Inflammatory macrophage (primary cell): ENCODE results near the gene ZNF263.
A peak's percentile ranks its signal among the peaks of the same experiment; 100 is the strongest.
"Not testable (repeated sequence)": the region's sequence is repeated elsewhere in the genome, so short reads cannot be mapped to it uniquely, and the experiment has no call there.

Experiments
- DNase-seq, 2 donors: peaks; one replicate each; pipeline ENCODE4 v3.0.0-alpha.2; 2020 to 2022

Gene ZNF263

GRCh38 chr16:3268294-3268693 is 15.0 kb upstream of the ZNF263 start:
- DNase-seq, result no peak

DNA sequence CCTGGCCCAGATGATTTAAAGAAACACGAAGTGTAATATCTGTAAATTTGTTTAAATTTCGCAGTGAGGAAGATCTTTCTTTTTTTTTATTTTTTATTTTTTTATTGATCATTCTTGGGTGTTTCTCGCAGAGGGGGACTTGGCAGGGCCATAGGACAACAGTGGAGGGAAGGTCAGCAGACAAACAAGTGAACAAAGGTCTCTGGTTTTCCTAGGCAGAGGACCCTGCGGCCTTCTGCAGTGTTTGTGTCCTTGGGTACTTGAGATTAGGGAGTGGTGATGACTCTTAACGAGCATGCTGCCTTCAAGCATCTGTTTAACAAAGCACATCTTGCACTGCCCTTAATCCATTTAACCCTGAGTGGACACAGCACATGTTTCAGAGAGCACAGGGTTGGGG is 12.6 kb upstream of the ZNF263 start:
- not testable (repeated sequence) for DNase-seq

- DNase-seq, result not testable (repeated sequence)
Observed at GRCh38 chr16:3271281-3271680, 12.0 kb upstream of the ZNF263 start.

DNA sequence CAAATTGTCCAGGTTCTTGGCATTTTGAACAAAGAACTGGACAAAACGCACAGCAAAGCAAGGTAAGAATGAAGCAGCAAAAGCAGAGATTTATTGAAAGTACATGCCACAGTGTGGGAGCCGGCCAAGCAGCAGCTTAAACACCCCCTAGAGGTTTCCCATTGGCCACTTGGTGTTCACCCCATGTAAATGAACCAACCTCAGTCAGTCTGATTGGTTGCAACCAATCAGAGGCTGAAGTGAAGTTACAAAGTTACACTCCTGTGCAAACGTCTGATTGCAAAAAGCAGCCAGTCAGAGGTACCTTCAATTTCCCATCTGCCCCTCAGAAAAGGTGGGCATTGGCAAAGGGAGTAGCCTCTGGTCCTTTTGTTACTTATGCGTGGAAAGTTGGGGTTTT is 8.8 kb upstream of the ZNF263 start:
- DNase-seq, result no peak

- no peak for DNase-seq
Observed at GRCh38 chr16:3274947-3275346, 8.3 kb upstream of the ZNF263 start.

- DNase-seq, result no peak
Observed at GRCh38 chr16:3276679-3277078, 6.6 kb upstream of the ZNF263 start.

DNA sequence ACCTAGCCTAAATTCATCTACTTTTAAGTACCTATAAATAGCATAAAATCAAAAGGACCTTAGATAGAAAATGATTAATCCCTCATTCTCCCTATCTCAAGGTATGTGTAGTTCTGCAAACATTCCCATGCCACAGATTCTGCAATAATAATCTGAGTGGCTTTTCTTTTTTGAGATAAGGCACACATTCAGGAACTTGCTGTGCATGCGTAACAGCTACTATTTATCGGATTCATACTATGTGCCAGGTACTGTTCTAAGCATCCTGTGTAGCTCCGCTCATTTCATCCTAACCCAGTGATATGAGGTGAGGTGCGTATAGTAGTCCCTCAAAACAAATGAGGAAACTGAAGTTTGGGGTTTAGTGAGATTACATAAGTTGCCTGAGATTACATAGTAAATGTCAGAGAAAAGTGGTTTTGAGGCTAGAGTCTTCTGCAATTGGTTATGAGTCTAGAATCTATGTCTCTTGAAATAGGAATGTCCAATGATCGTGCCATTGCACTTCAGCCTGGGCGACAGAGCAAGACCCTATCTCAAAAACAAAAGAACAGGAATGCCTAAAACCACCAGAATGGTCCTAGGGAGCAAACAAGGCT is 2.0 kb upstream of the ZNF263 start:
- peak in 1 of 2 donors; percentile 46 for DNase-seq

DNA sequence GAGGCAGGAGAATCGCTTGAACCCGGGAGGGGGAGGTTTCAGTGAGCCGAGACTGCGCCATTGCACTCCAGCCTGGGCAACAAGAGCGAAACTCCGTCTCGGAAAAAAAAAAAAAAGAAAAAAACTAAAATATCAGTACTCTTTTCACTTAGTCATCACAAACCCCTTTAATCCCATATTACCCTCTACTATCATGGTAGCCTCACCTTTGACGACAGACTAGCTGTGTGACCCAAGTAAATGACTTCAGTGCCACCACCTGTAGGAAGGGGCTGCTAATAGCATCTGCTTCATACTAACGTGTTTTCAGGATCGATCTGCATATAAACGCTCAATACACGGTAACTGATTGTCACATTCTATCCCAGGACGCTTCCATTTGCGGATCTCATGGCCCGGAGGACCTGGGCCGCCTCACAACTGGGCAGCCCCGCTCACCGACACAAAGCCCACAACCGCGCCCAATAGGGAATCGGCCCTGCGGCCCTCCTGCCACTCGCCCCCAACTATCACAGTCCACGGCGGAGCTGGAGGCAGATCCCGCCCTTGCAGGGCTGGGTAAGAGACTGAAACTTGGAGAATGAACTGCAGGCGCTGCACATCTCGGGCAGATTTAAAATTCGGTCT is 1.1 kb upstream of the ZNF263 start:
- DNase-seq, result no peak

DNA sequence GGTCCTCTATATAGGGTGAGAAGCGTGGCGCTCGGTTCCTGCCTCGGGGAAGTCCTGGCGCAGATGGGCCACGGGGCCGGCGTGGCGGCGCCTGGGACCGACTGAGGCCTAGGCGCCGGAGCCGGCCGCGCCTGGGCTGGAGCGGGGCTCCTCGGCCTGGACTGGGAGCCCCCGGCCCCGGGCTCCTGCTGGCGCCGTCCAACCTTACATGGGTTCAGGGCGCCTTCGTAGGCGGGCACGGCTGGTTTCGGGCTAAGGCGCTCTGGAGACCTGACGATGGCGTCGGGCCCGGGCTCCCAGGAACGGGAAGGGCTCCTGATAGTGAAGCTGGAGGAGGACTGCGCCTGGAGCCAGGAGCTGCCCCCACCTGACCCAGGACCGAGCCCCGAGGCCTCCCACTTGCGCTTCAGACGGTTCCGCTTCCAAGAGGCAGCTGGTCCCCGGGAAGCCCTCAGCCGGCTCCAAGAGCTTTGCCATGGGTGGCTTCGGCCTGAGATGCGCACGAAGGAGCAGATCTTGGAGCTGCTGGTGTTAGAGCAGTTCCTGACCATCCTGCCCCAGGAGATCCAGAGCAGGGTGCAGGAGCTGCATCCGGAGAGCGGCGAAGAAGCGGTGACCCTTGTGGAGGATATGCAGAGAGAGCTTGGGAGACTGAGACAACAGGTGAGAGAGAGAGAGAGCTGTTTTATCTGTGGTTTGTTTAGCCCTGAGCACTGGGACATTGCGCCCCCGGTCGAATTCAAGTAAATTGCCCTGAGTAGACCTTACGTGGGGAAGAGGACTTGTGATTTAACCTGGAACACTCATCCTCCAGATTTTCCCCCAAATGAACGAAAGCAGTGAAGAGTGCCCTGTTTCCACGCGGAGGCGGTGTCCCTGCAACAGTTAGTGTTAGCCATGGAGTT is 504 bp downstream of the ZNF263 start:
- DNase-seq, result peak; percentile 51 to 72

GRCh38 chr16:3285131-3285530 is 1.8 kb downstream of the ZNF263 start:
- DNase-seq, result no peak

DNA sequence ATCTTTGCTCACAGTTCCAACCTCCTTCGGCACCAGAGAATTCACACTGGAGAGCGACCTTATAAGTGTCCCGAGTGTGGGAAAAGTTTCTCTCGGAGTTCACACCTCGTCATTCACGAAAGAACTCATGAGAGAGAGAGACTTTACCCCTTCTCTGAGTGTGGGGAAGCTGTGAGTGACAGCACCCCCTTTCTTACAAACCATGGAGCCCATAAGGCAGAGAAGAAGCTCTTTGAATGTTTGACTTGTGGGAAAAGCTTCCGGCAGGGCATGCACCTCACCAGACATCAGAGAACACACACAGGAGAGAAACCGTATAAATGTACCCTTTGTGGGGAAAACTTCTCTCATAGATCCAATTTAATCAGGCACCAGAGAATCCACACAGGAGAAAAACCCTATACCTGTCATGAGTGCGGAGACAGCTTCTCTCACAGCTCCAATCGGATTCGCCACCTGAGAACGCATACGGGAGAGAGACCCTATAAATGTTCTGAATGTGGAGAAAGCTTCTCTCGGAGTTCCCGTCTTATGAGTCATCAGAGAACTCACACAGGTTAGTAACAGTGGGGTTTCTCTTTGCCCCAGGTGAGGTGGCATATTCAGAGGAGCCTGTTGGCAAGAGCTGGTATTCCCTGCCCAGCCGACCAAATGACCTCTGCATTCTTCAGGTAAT is 6.8 kb downstream of the ZNF263 start:
- DNase-seq, result no peak

GRCh38 chr16:3292604-3293003 is 9.3 kb downstream of the ZNF263 start:
- no peak for DNase-seq

DNA sequence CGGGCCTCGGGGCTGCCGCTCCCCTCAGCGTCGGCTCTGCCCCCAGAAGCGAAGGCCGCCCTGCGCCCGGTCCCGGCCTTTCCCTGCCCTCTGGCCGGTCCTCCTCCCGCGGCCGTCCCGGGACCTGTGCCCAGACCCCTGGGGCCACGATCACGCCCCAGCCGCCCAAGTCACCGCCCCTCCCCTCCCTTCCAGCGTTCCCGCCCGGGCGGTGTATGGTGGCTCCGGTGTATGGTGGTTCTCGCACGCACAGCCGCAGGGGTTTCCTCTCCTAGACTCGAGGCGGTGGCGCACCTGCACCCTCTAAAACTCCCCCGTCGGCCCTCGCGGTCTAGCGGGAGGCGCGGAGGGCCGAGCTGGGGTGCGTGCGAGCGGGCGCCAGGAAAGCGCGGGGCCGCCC is 11.9 kb downstream of the ZNF263 start:
- DNase-seq, result no peak

DNA sequence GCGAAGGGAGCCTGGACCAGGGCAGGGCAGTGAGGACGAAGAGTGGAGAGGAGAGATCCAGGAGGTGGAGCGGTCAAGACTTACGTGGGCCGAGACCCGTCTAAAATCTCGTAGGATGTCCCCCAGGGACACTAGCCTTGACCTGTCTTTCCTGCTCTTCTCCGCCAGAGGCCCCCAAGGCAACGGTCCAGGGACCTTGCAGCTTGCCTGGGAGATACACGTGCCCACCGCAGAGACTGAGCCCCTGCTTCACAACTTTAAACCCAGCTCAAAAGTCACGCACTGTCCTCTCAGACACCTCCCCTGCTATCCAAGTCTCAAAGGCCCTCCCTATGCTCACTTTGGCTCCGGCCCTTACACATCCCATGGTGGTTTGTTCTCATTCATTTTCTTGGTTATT is 12.5 kb downstream of the ZNF263 start:
- no peak for DNase-seq

DNA sequence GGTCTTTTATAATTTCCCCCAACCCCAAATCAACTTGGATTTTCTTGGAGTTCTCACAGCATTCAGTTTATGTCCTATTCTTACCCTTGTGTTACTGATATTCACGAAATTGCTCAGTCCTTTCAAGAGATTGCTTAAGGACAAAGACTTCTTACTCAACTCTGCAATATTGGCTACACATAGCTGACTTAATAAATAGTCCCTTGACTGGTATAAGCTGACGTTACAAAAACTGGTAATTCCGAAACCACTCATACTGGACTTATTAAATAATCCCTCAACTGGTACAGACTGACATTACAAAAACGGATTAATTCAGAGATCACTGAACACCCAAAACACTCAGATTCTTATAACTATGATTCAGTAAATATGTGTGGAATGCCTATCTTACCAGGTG is 21.1 kb downstream of the ZNF263 start:
- no peak for DNase-seq

DNA sequence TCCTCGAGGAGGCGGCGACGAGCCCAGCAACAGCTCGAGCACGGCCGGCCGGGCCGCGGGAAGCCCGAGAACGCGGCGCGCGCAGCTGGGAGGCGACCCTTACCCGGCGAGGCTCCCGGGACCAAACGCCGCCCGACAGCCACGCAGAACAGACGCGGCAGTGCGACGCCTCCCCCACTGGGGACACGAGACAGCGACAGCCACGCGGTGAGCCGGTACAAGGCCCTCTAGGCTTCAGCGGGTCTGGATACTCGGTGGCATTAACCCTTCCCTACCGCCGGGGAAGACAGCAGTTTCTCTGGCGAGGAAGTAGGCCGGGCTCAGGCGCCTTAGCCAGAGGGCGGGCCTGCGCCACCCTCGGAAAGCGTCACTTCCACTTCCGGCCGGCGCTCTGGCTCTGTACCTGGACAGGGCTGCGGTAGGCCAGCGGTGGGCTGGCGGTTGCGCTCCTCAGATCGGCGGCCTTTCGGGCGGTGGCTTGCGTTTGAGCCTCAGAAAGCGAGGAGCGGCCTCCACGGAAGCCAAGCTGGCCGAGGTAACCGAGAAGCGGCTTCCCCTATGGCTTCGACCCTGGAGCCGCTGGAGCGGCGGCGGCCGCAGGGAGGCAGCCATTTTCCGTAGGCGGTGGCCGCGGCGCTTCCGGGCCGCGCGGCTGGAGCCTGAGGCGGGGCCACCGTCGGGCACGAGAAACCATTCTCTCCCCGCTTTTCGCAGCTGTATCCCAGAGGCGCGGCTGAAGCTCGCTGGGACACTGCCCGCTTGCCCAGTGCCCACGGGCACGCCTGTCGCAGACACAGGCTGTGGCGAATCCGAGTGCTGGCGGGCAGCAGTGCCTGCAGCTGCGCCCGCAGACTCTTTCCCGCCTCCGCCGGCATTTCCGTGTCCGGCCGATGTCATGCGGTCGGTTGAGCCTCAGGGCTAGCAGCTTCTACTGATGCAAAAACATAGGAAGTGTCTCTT is 22.1 kb downstream of the ZNF263 start, which contains the start of the genes TIGD7 and ZNF75A:
TIGD7 (minus strand) TSS at position 322 of the 960 bp plus-strand sequence. CDS start 4,816 bp downstream, outside the sequence.
ZNF75A (plus strand) TSS at position 389 of the 960 bp plus-strand sequence. CDS start 2,932 bp downstream, outside the sequence.
- DNase-seq, result peak; percentile 89 to 92

DNA sequence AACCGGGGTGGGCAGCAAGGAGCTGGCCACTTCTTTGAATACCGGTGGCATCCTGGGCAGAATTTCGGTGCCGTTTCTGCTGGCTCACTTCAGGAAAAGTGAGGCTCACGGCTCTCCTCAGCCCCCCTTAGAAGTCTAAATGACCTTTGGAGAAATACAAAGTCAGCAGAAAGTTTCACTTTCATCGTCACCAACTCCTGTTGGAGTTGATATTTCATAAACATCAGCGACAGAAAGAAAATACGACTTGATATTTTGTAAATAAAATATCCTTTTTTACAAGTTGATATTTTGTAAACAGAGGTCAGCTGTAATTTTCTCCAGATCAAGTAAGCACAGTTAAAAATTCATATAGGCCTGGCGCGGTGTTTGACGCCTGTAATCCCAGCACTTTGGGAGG is 22.8 kb downstream of the ZNF263 start:
- DNase-seq, result no peak

GRCh38 chr16:3311496-3311895 is 28.2 kb downstream of the ZNF263 start:
- DNase-seq, result no peak

DNA sequence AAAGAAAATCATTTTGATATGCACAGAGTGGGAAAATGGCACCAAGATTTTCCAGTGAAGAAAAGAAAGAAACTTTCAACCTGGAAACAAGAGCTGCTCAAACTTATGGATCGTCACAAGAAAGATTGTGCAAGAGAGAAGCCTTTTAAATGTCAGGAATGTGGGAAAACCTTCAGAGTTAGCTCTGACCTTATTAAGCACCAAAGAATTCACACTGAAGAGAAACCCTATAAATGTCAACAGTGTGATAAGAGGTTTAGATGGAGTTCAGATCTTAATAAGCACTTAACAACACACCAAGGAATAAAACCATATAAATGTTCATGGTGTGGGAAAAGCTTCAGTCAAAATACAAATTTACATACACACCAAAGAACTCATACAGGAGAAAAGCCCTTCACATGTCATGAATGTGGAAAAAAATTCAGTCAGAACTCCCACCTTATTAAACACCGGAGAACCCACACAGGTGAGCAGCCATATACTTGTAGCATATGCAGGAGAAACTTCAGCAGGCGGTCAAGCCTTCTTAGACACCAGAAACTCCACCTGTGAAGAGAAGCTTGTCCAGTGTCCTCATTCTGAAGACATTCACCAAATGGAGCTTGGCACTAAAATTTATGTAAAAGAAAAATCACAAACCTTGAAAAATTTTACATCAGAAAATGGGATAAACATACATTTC is 34.2 kb downstream of the ZNF263 start:
- DNase-seq, result no peak

GRCh38 chr16:3321816-3322215 is 38.5 kb downstream of the ZNF263 start:
- DNase-seq, result no peak

DNA sequence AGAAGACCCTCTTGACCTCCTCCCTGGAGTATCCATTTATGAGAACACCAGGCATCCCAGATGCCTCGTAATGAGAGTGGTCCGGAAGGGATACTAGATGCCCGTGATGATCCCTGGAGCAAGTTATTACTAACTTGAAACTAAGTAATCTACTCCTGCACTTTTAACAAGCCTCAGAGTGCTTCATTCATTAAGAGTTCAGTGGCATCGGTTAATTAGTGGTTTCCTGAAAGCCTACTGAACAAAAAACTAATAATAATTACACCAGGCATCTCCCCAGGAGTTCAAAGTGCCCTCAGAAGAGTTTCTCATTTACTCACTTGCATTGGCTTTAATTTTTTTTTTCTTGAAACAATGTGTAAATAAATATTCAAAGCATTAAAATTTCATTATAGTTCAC is 44.2 kb downstream of the ZNF263 start:
- DNase-seq, result no peak
